Measurements from ENCODE around the gene KCNIP4. TPM values are rescaled to one million over a fixed set of nuclear protein-coding genes. Genes with fewer than 3 reads are reported as not detected.
"Not testable (repeated sequence)": the region's sequence is repeated elsewhere in the genome, so short reads cannot be mapped to it uniquely, and the experiment has no call there.

The KCNIP4 gene
- total and polyA plus RNA-seq, 11 donors = 0.19 TPM; not detected in 10

- Histone ChIP-seq H3K4me1 (no peaks in the 10 kb centered on the region), H3K27me3 (no peaks in the 10 kb centered on the region), H3K27ac (no peak overlapping the region), H3K4me3 (no peak overlapping the region), H3K9me3 (no peaks in the 10 kb centered on the region), H3K36me3 (peaks cover 0 to 27% (median 7%) of the 10 kb centered on the region in 9 donors)
- DNase-seq = no peak
- intact Hi-C loops (cut with DNase I) = no loop called here
- 81 to 92% (median 86%) methylated on average over 1 of the region's 1 CpG for WGBS, 4 donors
- no peak for TF ChIP-seq POLR2A (IDR thresholded peaks at IDR 0.05)
- no peak for TF ChIP-seq CTCF (IDR thresholded peaks at IDR 0.05)
- no peak for ATAC-seq
These were observed 1194.5 kb downstream of the KCNIP4 start for GRCh38 chr4:20754036-20754435.

- DNase-seq (no peak), ATAC-seq (no peak)
- Histone ChIP-seq H3K4me1 (no peaks in the 10 kb centered on the region), H3K4me3 (no peak overlapping the region), H3K36me3 (peaks cover 0 to 27% (median 7%) of the 10 kb centered on the region in 9 donors), H3K9me3 (no peaks in the 10 kb centered on the region), H3K27me3 (no peaks in the 10 kb centered on the region), H3K27ac (no peak overlapping the region)
- WGBS, 4 donors = 94 to 98% (median 94%) methylated on average over 3 of the region's 3 CpGs
- TF ChIP-seq CTCF (IDR thresholded peaks at IDR 0.05) (no peak), POLR2A (IDR thresholded peaks at IDR 0.05) (no peak)
- intact Hi-C loops (cut with DNase I) = no loop called here
These were observed 1195.9 kb downstream of the KCNIP4 start for GRCh38 chr4:20752641-20753040.

GRCh38 chr4:20746000-20746399 lies 1202.6 kb downstream of the KCNIP4 start:
- 92 to 96% (median 94%) methylated on average over 4 of the region's 4 CpGs for WGBS, 4 donors
- DNase-seq; H3K27ac ChIP-seq; H3K4me1 ChIP-seq; ATAC-seq; intact Hi-C loops (cut with DNase I); H3K27me3 ChIP-seq; H3K36me3 ChIP-seq; H3K4me3 ChIP-seq: not testable (repeated sequence)
- peaks cover 0 to 39% (median 7%) of the 10 kb centered on the region in 12 donors for H3K9me3 ChIP-seq

- H3K27ac ChIP-seq = no peak overlapping the region
- intact Hi-C loops (cut with DNase I) = no loop called here
- H3K36me3 ChIP-seq = peaks cover 0 to 67% (median 27%) of the 10 kb centered on the region in 9 donors
- peaks cover 0 to 42% (median 3%) of the 10 kb centered on the region in 12 donors for H3K9me3 ChIP-seq
- H3K4me3 ChIP-seq = no peak overlapping the region
- DNase-seq = no peak
- 96 to 99% (median 97%) methylated on average over 1 of the region's 1 CpG for WGBS, 4 donors
- TF ChIP-seq CTCF (IDR thresholded peaks at IDR 0.05) (no peak), POLR2A (IDR thresholded peaks at IDR 0.05) (no peak)
- H3K4me1 ChIP-seq = no peaks in the 10 kb centered on the region
- ATAC-seq = no peak
- H3K27me3 ChIP-seq = no peaks in the 10 kb centered on the region
These were observed 1212.6 kb downstream of the KCNIP4 start for GRCh38 chr4:20735931-20736330.

- H3K4me1 ChIP-seq = no peaks in the 10 kb centered on the region
- TF ChIP-seq CTCF (IDR thresholded peaks at IDR 0.05) (no peak), POLR2A (IDR thresholded peaks at IDR 0.05) (no peak)
- WGBS, 4 donors = 75 to 96% (median 94%) methylated on average over 6 of the region's 6 CpGs
- no peaks in the 10 kb centered on the region for H3K27me3 ChIP-seq
- H3K9me3 ChIP-seq = peaks cover 0 to 26% (median 6%) of the 10 kb centered on the region in 12 donors
- peaks cover 0 to 97% (median 83%) of the 10 kb centered on the region in 9 donors for H3K36me3 ChIP-seq
- intact Hi-C loops (cut with DNase I) = no loop called here
- DNase-seq = no peak
- ATAC-seq = no peak
- H3K27ac ChIP-seq = no peak overlapping the region
- no peak overlapping the region for H3K4me3 ChIP-seq
These were observed 1223.7 kb downstream of the KCNIP4 start for GRCh38 chr4:20724915-20725314.

All from heart left ventricle (tissue), 16 donors.